ENCODE results near the gene SYT14.
A peak's percentile ranks its signal among the peaks of the same experiment; 100 is the strongest.

DNA sequence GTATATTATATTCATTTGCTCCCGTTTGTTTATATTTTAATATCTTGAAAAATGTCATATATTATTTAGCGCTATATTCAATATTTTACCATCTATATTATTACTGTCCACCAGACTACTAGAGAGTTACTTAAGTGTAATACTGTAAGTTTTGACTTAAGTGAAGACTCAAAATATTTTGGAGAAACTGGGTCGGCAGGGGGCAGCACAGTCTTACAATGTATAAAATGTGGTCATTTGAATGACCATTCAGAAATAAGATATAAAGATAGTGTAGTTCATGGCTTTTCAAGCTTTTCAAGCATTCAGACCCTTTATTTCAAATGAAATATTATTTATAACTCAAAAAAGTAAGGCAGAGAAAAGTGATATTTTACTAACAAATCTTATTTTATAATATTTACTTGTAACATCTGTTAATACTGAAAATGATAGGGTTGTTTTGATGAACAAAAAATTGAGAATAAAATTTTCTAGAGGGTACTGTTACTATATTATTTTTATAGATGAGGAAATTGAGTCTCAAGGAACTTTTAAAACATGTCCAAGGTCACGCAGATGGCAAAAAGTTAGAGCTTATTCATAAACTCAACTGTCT lies 205.5 kb downstream of the SYT14 start:
- TF ChIP-seq, protein P1, sequence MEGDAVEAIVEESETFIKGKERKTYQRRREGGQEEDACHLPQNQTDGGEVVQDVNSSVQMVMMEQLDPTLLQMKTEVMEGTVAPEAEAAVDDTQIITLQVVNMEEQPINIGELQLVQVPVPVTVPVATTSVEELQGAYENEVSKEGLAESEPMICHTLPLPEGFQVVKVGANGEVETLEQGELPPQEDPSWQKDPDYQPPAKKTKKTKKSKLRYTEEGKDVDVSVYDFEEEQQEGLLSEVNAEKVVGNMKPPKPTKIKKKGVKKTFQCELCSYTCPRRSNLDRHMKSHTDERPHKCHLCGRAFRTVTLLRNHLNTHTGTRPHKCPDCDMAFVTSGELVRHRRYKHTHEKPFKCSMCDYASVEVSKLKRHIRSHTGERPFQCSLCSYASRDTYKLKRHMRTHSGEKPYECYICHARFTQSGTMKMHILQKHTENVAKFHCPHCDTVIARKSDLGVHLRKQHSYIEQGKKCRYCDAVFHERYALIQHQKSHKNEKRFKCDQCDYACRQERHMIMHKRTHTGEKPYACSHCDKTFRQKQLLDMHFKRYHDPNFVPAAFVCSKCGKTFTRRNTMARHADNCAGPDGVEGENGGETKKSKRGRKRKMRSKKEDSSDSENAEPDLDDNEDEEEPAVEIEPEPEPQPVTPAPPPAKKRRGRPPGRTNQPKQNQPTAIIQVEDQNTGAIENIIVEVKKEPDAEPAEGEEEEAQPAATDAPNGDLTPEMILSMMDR (IDR thresholded peaks at IDR 0.05): peak; percentile 11 to 69 (median 49)
- no peak for TF ChIP-seq POLR2A (IDR thresholded peaks at IDR 0.05)

Data from thyroid gland (tissue), 4 donors.